Heart right ventricle (tissue), 16 donors: Measurements from ENCODE around the gene NAP1L5. TPM values are rescaled to one million over a fixed set of nuclear protein-coding genes. Genes with fewer than 3 reads are reported as not detected.

ENCODE experiments used
- ATAC-seq, 8 donors: fragments of 200-7000 bp; cut with Tn5 transposase; one replicate each; pipeline ENCODE4 v1.9.1; 2020; ENCODE audit warnings: mild to moderate bottlenecking in 8 of 8, moderate library complexity in 8 of 8, moderate number of reproducible peaks in 1 of 8
- DNase-seq, 2 donors: peaks; one replicate each; pipeline ENCODE4 v3.0.0-alpha.2; 2020
- H3K27ac ChIP-seq, 10 donors: fragments of 200-600 bp; sonication (generic) in 2 of 10; one replicate each; pipeline versions ENCODE4 v1.5.0 to v1.8.0; 2020 to 2022; ENCODE audit warnings: mild to moderate bottlenecking in 3 of 10
- H3K27me3 ChIP-seq, 7 donors: fragments of 200-600 bp; one replicate each; pipeline ENCODE4 v1.8.0; 2021 to 2022; ENCODE audit warnings: mild to moderate bottlenecking in 2 of 7
- H3K36me3 ChIP-seq, 9 donors: fragments of 200-600 bp; sonication (generic) in 1 of 9; one replicate each; pipeline versions ENCODE4 v1.5.0 to v1.8.0; 2020 to 2022; ENCODE audit warnings: mild to moderate bottlenecking in 2 of 9
- H3K4me1 ChIP-seq, 9 donors: fragments of 200-600 bp; sonication (generic) in 1 of 9; one replicate each; pipeline versions ENCODE4 v1.5.0 to v1.8.0; 2020 to 2022; ENCODE audit warnings: mild to moderate bottlenecking in 4 of 9
- H3K4me3 ChIP-seq, 10 donors: fragments of 200-600 bp; sonication (generic) in 2 of 10; one replicate each; pipeline versions ENCODE4 v1.5.0 to v1.8.0; 2020 to 2022; ENCODE audit warnings: mild to moderate bottlenecking in 7 of 10, moderate library complexity in 2 of 10
- H3K9me3 ChIP-seq, 11 donors: fragments of 200-600 bp in 10 of 11; sonication (generic) in 2 of 11; one replicate each; pipeline versions ENCODE4 v1.5.0 to v1.8.0; 2013 to 2022; ENCODE audit warnings: mild to moderate bottlenecking in 2 of 11, control low read depth in 1 of 11, moderate library complexity in 1 of 11
- CTCF ChIP-seq, 9 donors: fragments of 200-600 bp; sonication (generic) in 2 of 9; IDR thresholded peaks; one replicate each; pipeline versions ENCODE4 v1.5.0 to v1.8.0; 2021 to 2022; ENCODE audit warnings: antibody characterized with exemption in 9 of 9, mild to moderate bottlenecking in 5 of 9, moderate library complexity in 1 of 9
- WGBS, 2 donors: extraction: QIAGEN DNeasy Blood & Tissue Kit; methylation state at CpG; one replicate each; pipeline ENCODE4 v1.1.7; 2013; ENCODE audit warnings: inconsistent platforms in 1 of 2; 5-methylcytosine and 5-hydroxymethylcytosine counted together
- intact Hi-C, 10 donors: fragments of 100-400 bp; cut with DNase I; formaldehyde crosslinking; loops; one replicate each; pipeline versions ENCODE4 v1.11.1 to v1.14.2; 2022
- polyA plus RNA-seq, 2 donors: library from polyadenylated mRNA; stranded (reverse); fragments of 200-250 nt; gene quantifications; one replicate each; pipeline ENCODE4 v1.2.3, GENCODE V29; 2013
- total RNA-seq, 10 donors: library from RNA; stranded (reverse); fragmentation: NEBNext Ultra II Directional in 3 of 10; extraction: Animal tissue kit (Norgen Biotek cat#: 25700) in 3 of 10; gene quantifications; one replicate each; pipeline versions ENCODE4 v1.2.1 to v1.2.4, GENCODE V29; 2021 to 2023
- donor health status: Arrhythmogenic right ventricular cardiomyopathy.
- donor health status: ischemic (EF 13 %, LVEDD 7.1; RV severe dilation, severe dysfunction).
- donor health status: healthy with polysubstance abuse.
- donor health status: DM: no; HTN: yes; CAD: no.
- donor health status: DM: no; HTN: no; CAD: no.
- donor health status: ischemic (EF 25% LVEDD 6.9; RV normal size, moderate dysfunction).
- donor health status: ischemic (EF 25% LVEDD 5.7; RV mildly dilated, moderate dysfunction).
- donor health status: healthy.
- donor health status: DM: yes; HTN: yes; CAD: no.
- donor health status: Ischemic cardiomyopathy.
- donor health status: ischemic (EF 35%, LVEDD 5.7; RV mildly dilated, moderate dysfunction).
- donor health status: nonischemic (EF 11% LVEDD 7.7; RV severe dilation, severe dysfunction).
- donor health status: DM: yes; HTN: yes; CAD: no.
- donor health status: PGD.
- donor health status: ischemic (EF 29% LVEDD 5.4; RV normal size, mild dysfunction).
- donor health status: nonischemic (EF 23%, LVEDD 6.1; RV moderate dilation, normal function).

NAP1L5 gene
- total and polyA plus RNA-seq, 12 donors: 2.6 to 7.9 (median 6.1) TPM

- Histone ChIP-seq H3K9me3 (no peaks in the 10 kb centered on the region), H3K36me3 (peaks cover 0 to 96% (median 9%) of the 10 kb centered on the region in 9 donors), H3K27me3 (no peaks in the 10 kb centered on the region), H3K4me3 (no peak overlapping the region), H3K4me1 (peaks cover 0 to 12% (median 0%) of the 10 kb centered on the region in 9 donors), H3K27ac (no peak overlapping the region)
- intact Hi-C loops: loop anchor here in 6 of 10 donors (2.0 to 5.0 kb wide), 3 partner anchors 123 to 129 kb away; no protein-coding TSS in a partner anchor
- ATAC-seq: no peak
- 94 to 96% methylated on average over 2 of the region's 2 CpGs for WGBS, 2 donors
- DNase-seq: no peak
- TF ChIP-seq CTCF (IDR thresholded peaks at IDR 0.05): no peak
Observed at GRCh38 chr4:88661739-88662138, 35.9 kb downstream of the NAP1L5 start.

GRCh38 chr4:88660446-88661294 is 37.0 kb downstream of the NAP1L5 start:
- Histone ChIP-seq H3K9me3 (no peaks in the 10 kb centered on the region), H3K4me3 (no peak overlapping the region), H3K4me1 (peaks cover 0 to 12% (median 0%) of the 10 kb centered on the region in 9 donors), H3K27ac (no peak overlapping the region), H3K36me3 (peaks cover 0 to 97% (median 17%) of the 10 kb centered on the region in 9 donors), H3K27me3 (no peaks in the 10 kb centered on the region)
- intact Hi-C loops: loop anchor here in 6 of 10 donors (2.0 to 5.0 kb wide), 3 partner anchors 122 to 128 kb away; no protein-coding TSS in a partner anchor
- TF ChIP-seq CTCF (IDR thresholded peaks at IDR 0.05): no peak
- DNase-seq (no peak), ATAC-seq (no peak)
- 88 to 89% methylated on average over 7 of the region's 7 CpGs for WGBS, 2 donors

- peaks cover 0 to 12% (median 0%) of the 10 kb centered on the region in 9 donors for H3K4me1 ChIP-seq
Observed at GRCh38 chr4:88659890-88660208, 37.8 kb downstream of the NAP1L5 start.

More at GRCh38 chr4:88659890-88660208, 37.8 kb downstream of the NAP1L5 start:
- Histone ChIP-seq H3K27me3 (no peaks in the 10 kb centered on the region), H3K27ac (no peak overlapping the region), H3K9me3 (no peaks in the 10 kb centered on the region), H3K36me3 (peaks cover 0 to 97% (median 24%) of the 10 kb centered on the region in 9 donors), H3K4me3 (no peak overlapping the region)
- ATAC-seq (no peak), DNase-seq (no peak)
- intact Hi-C loops: loop anchor here (1.0 to 10.0 kb wide), 6 partner anchors 65 to 128 kb away; partner anchors contain the start of gene HERC3 (in 5 of the 10)
- TF ChIP-seq CTCF (IDR thresholded peaks at IDR 0.05): no peak
